ENCODE data around the gene IRF7. TPM values are rescaled to one million over a fixed set of nuclear protein-coding genes. Genes with fewer than 3 reads are reported as not detected.
"Not testable (repeated sequence)": the region's sequence is repeated elsewhere in the genome, so short reads cannot be mapped to it uniquely, and the experiment has no call there.

Gene IRF7
- total RNA-seq, 1 experiment from 2014 or later: 329 TPM

- DNase-seq (ENCODE audit: low spot score): no peak
These were observed 34.0 kb downstream of the IRF7 start for GRCh38 chr11:581752-582151.

- no peak for DNase-seq (ENCODE audit: low spot score)
These were observed 34.4 kb downstream of the IRF7 start for GRCh38 chr11:581342-581741.

GRCh38 chr11:579830-580601, 35.7 kb downstream of the IRF7 start:
- no peak for DNase-seq (ENCODE audit: low spot score)

DNA sequence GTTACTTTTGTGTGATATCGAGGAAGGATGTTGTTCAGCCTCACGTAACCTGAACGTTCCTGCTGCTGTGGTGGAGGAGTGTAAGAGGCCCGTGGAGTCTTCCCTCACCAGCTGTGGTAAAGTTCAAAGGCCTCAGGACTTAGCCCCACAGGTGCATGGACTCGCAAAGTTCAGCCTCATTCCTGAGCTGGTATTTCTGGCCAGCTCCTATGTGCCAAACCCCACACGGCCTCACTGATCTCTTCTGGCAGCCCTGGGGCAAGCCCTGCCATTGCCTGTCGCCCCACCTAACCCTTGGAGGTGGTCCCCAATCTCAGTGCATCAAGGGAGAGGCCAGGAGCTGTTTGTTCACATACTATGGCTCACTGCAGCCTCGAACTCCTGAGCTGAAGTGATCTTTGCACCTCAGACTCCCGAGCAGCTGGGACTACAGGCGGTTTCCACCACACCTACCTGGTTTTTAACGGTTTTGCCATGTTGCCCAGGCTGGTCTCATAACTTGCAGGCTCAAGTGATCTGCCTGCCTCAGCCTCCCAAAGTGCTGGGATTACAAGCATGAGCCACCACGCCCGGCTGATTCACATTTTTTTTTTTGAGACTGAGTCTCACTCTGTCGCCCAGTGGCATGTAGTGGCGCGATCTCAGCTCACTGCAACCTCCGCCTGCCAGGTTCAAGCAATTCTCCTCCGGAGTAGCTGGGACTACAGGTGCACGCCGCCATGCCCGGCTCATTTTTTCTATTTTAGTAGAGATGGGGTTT, 37.3 kb downstream of the IRF7 start:
- DNase-seq (ENCODE audit: low spot score): no peak

GRCh38 chr11:577611-577894, 38.2 kb downstream of the IRF7 start:
- DNase-seq (ENCODE audit: low spot score): no peak

DNA sequence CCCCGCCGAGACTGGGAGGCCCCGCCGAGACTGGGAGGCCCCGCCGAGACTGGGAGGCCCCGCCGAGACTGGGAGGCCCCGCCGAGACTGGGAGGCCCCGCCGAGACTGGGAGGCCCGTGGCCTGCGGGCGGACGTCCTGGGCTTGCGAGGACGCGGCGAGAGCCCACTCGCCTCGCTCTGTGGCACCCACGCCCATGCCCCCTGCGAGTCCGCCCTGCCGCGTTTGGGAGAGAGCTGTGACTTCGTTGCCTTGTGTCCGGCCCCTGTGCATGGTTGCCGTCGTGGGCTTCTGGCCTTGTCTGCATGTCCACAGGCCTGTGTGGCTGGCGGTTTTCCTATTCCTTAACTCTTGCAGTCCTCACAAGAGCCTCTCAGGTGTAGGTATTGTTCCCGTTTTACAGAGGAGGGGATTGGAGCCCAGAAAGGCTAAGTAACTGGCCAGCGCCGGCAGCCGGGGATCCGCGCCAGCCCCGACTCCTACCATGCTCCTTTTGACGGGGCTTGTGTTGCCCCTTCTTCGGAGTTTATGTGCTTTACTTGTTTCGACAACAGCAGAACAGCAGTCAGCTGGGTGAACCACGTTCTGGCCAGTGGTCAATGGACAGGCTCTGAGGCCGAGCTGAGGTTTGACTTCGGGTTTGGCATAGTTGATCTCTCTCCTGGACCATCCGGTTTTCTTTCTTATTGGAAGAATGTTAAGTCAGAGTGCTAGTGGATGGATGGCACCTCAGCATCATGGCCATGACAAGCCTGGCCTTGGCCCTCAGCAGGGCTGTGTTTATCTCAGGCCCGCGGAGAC, 38.7 kb downstream of the IRF7 start:
- DNase-seq (ENCODE audit: low spot score): no peak

- peak; percentile 95 for DNase-seq (ENCODE audit: low spot score)
These were observed 39.6 kb downstream of the IRF7 start, which contains the start of gene PHRF1 for GRCh38 chr11:575996-576768. Gene PHRF1 (plus strand): TSS chr11:576470. CDS start chr11:581513, 5,043 bp downstream.

DNA sequence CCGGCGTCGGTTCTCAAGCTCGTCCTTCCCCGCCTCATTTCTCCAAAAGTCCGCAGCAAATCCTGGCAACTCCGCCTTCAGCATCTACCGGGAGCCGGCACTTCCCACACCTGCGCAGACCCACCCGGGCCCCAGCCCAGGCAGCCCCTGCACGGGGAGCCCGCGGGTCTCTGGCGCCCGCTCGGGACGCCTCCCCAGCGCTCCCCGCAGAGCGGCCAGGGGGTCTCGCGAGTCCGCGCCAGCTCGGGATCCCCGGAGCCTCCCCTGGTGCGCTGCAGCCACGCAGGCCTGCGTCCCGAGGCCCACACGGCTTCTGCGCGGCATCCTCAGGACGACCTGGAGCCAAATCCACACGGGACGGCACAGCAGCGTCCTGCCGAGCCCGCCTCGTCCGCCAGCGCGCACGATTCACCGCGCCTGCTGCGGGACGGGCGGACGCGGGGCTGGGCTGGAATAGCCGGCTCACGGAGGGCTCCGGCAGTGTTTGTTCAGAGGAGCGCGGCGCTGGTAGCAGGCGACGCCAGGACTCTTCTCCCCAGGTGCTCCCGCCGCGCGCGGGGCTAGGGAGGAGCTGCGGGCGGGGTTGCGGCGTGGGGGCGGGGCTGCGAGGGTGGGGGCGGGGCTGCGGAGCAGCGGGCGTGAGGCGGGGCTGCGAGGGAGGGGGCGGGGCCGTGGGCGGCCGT, 40.3 kb downstream of the IRF7 start:
- peak; percentile 79 for DNase-seq (ENCODE audit: low spot score)

DNA sequence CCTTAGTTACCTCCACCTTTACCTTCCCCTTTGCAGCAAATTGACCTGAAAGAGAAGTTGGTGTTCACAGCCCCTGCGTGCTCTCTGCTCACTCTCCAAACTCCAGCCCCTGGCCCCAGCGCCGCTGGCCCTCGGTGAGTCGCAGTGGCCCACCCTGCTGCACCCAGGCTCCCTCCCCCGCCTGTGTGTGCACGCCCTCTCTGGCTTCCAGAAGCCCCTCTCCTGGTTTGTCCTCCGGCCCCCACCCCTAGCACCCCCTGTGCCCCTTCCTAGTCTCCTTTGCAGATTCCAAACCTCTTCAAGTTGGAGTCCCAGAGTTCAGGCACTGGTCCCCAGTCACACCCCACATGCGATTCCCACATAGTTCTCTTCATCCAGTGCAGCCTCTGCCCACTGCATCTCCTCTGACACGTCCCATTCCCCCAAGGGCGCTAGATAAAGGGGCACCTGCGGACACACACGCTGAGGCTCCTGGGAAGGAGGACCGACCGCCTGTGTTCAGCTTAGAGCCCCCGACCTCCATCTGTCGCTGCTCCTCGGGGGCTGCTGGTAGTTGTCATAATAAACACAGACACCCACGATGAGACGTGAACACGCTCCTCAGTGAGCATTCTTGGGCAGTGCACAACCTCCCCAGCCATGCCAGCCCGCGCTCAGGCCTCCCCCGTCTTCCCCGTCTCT, 41.0 kb downstream of the IRF7 start:
- peak; percentile 37 for DNase-seq (ENCODE audit: low spot score)

DNA sequence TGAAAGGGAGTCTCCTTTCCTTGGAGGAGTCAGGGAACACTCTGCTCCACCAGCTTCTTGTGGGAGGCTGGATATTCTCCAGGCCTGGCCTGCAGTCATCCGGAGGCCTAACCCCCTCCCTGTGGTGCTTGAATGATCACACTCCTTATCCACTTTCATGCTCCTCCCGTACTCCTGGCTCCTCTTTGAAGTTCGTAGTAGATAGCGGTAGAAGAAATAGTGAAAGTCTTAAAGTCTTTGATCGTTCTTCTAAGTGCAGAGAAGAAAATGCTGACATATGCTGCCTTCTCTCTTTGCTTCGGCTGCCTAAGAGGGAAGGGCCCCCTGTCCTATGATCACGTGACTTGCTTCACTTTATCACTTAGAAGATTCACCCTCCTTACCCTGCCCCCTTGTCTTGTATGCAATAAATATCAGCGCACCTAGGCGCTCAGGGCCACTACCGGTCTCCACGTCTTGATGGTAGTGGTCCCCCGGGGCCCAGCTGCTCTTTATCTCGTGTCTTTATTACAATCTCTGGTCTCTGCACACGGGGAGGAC, 41.6 kb downstream of the IRF7 start:
- not testable (repeated sequence) for DNase-seq (ENCODE audit: low spot score)

DNA sequence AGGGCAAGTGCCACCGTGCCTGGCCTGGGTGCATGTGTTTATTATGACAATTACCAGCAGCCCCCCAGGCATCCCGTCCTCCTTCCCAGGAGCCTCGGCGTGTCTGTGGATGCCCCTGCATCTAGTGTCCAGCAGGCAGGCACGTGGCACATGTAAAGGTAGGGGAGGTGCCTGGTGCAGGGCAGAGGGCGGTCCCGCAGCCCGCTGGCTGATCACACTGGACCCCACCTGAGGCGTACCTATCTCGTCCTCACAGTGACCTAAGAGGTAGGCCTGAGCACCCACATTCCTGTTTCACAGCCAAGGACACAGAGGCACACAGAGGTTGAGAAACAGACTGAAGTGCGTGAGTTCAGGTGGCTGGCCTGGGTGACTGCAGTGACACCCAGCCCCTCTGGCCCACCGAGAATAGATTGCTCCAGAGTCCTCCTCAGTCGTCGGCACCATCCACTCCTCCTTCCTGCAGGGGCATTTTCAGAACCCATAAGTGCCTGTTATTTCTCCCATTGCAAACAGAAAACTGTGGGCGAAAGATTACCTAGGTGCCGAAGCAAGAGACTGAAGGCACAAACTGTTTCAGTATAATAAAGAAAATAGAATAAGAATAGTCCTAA, 42.5 kb downstream of the IRF7 start:
- no peak for DNase-seq (ENCODE audit: low spot score)

DNA sequence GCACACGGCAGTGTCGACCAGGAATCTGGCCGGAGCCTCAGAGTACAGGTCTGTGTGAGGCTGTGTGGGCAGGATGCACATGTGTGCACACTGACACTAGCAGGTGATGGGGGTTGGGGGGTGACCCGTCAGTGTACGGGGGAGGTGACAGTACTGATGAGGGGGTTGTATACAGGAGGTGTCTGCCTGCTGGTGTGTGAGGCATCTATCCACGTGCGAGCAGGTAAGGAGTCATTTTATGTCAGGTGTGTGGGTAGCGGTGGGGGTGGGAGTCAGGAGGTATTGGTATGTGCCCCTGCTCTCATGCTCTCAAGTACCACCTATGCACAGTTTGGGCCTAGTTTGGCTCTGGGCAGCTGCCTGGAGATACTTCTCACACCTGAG, 44.0 kb downstream of the IRF7 start:
- no peak for DNase-seq (ENCODE audit: low spot score)

GRCh38 chr11:569158-569885, 46.4 kb downstream of the IRF7 start:
- DNase-seq (ENCODE audit: low spot score): no peak

DNA sequence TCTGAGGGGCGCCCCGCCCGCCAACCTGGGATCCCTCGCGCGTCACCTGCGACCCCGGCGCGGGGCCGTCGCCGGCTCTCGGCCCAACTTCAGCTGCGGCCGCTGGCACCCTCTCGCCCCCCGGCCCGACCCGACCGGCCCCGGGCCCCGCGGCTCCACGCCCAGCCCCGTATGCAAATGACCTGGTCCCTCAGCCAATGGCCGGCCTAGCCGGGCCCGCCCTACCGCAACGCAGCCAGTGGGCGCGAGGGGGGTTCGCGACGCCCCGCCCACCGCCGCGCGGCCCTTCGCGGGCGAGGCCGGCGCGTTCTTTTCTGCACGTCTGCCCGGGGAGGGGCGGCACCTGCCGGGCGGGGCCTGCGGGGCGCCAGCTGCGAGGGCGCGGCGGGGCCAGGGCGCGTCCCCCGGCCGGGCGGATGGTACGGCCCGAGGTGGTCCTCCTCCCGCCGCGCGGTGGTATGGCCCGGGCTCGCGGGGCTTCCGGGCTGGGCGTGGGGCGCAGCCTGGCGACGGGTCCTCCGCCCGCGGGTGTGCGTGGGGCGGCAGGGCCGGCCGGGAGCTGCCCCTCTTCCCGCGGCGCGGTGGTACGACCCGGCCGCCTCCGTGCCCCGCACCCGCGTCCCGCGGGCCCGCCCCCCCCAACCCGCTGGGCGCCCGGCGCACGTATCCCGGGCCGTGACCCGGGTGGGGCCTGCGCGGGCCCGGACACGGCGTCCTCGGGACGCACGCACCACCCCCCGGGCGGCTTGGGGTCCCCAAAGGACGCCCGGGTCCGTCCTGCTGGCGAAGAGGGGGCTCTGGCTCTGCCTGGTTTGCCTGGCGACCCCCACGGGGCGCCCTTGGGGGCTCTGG, 47.2 kb downstream of the IRF7 start:
- DNase-seq (ENCODE audit: low spot score): peak; percentile 93

DNA sequence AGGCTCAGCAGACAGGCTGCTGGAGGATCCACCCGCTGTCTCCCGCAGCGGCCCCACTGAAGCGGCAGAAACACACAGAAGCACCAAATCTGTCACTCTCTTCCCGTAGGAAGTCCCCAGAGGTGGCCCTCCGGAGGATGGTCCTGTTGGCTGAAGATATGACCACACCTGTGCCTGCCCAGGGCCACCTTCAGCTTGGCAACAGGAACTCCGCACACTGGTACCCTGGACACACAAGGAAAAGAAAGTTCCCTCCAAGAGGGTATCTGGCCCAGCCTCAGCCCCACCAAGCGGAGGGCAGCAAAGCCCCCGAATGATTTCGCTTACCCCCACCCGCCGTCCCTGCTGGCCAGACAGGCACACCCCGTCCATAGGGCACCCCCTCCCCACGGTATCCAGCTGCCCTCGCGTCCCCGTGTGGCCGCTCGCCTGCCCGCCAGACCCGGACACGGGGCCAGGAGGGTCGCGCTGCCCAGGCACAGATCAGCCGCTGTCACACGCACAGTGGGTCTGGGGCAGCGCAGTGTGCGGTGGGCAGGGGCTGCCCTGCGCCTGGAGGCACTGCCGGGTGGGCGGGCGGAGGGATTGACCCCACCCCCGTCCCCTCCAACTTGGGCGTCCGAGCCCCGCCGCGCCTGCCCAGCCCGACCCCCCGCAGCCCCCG, 48.0 kb downstream of the IRF7 start:
- no peak for DNase-seq (ENCODE audit: low spot score)

- no peak for DNase-seq (ENCODE audit: low spot score)
These were observed 48.6 kb downstream of the IRF7 start for GRCh38 chr11:567011-567628.

GRCh38 chr11:565921-566509, 49.7 kb downstream of the IRF7 start:
- peak; percentile 54 for DNase-seq (ENCODE audit: low spot score)

All from HT-29 (cell line).